T-helper 1 cell treated with Interleukin-12 subunit alpha and Interleukin-12 subunit beta and Interleukin-4 antibody, amounts not matched to agents 30 ng/mL and 1 ng/mL, for 36 hours (primary cell): ENCODE measurements around the gene PHTF2. TPM values are rescaled to one million over a fixed set of nuclear protein-coding genes. Genes with fewer than 3 reads are reported as not detected.
"Not testable (repeated sequence)": the region's sequence is repeated elsewhere in the genome, so short reads cannot be mapped to it uniquely, and the experiment has no call there.

Experiments used
- intact Hi-C: fragments of 100-400 bp; cut with micrococcal nuclease; formaldehyde crosslinking; loops from one replicate; pipeline ENCODE4 v1.15.1; 2024
- total RNA-seq: library from RNA; stranded (reverse); gene quantifications from 2 replicates; pipeline ENCODE4 v1.2.3, GENCODE V29; 2022

The PHTF2 gene
- total RNA-seq, 1 donor from 2014 or later, result 36.1 TPM

- intact Hi-C loops, result no loop called here
Measured at GRCh38 chr7:77827999-77828398, 29.4 kb downstream of the PHTF2 start.

- intact Hi-C loops, result no loop called here
Measured at GRCh38 chr7:77830649-77831355, 32.2 kb downstream of the PHTF2 start.

- intact Hi-C loops, result no loop called here
Measured at GRCh38 chr7:77831481-77831880, 32.9 kb downstream of the PHTF2 start.

- intact Hi-C loops, result no loop called here
Measured at GRCh38 chr7:77831953-77832352, 33.4 kb downstream of the PHTF2 start.

GRCh38 chr7:77833136-77833535 lies 34.6 kb downstream of the PHTF2 start:
- intact Hi-C loops, result no loop called here

GRCh38 chr7:77836425-77836824 lies 37.9 kb downstream of the PHTF2 start:
- intact Hi-C loops, result not testable (repeated sequence)

GRCh38 chr7:77837275-77837674 lies 38.7 kb downstream of the PHTF2 start:
- intact Hi-C loops, result no loop called here

- intact Hi-C loops, result no loop called here
Measured at GRCh38 chr7:77837966-77838365, 39.4 kb downstream of the PHTF2 start.

- intact Hi-C loops, result no loop called here
Measured at GRCh38 chr7:77838929-77839491, 40.4 kb downstream of the PHTF2 start.

GRCh38 chr7:77839919-77840318 lies 41.3 kb downstream of the PHTF2 start:
- intact Hi-C loops, result no loop called here

GRCh38 chr7:77843194-77843593 lies 44.6 kb downstream of the PHTF2 start:
- intact Hi-C loops, result no loop called here

- intact Hi-C loops, result no loop called here
Measured at GRCh38 chr7:77846317-77847092, 47.9 kb downstream of the PHTF2 start.

- intact Hi-C loops, result no loop called here
Measured at GRCh38 chr7:77855371-77856083, 57.0 kb downstream of the PHTF2 start.

- intact Hi-C loops, result no loop called here
Measured at GRCh38 chr7:77858278-77858677, 59.7 kb downstream of the PHTF2 start.

GRCh38 chr7:77859343-77859742 lies 60.8 kb downstream of the PHTF2 start:
- intact Hi-C loops, result no loop called here

- intact Hi-C loops, result no loop called here
Measured at GRCh38 chr7:77862691-77863090, 64.1 kb downstream of the PHTF2 start.

- intact Hi-C loops, result no loop called here
Measured at GRCh38 chr7:77863860-77864259, 65.3 kb downstream of the PHTF2 start.

GRCh38 chr7:77866370-77866769 lies 67.8 kb downstream of the PHTF2 start:
- intact Hi-C loops, result no loop called here

GRCh38 chr7:77866786-77867536 lies 68.4 kb downstream of the PHTF2 start:
- intact Hi-C loops, result no loop called here

- intact Hi-C loops, result no loop called here
Measured at GRCh38 chr7:77867537-77867865, 68.9 kb downstream of the PHTF2 start.

GRCh38 chr7:77872256-77872655 lies 73.7 kb downstream of the PHTF2 start:
- intact Hi-C loops, result not testable (repeated sequence)
